Measurements from ENCODE around the gene SUB1. TPM values are rescaled to one million over a fixed set of nuclear protein-coding genes. Genes with fewer than 3 reads are reported as not detected.
A peak's percentile ranks its signal among the peaks of the same experiment; 100 is the strongest.
"Not testable (repeated sequence)": the region's sequence is repeated elsewhere in the genome, so short reads cannot be mapped to it uniquely, and the experiment has no call there.

Gene SUB1
- total RNA-seq, 1 donor = 115 TPM

DNA sequence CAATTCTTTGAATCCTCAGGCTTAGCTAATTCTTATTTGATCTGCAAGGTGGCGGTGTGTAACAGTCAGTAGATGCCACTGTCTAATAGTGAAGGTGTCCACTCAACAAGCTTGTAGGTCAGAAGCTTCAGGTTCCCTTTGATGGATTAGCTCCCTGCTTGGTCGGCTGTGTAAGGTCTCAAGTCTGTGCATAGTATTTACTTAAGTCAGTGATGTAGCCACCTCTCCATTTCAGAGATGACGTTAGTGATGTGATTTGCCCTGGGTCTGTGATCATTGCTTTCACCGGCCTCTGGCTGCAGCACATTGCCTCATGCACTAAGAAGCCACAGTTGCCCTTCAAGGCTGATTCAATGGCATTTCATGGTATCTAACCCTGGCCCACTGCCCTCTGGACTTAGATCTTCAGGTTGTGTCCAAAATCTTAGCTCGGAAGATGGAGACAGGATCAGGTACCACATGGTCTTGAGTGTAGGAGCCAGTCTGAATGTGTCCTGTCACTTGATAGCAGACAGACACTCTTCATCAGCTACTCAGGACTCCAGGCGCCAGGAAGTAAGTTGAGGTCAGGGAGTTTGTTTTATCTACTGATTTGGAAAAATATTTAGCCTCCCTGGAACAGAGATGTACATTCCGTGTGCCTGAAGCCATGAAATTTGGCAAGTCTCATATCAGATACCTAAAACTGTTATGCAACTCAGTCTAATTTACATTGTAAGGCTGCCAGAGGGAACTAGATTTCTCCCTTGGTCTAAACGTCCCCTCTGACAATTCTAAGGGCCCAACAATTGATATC is 42.9 kb downstream of the SUB1 start:
- no peaks in the 10 kb centered on the region for H3K36me3 ChIP-seq (ENCODE audit: insufficient read depth, low read length)
- H3K27ac ChIP-seq (ENCODE audit: low read depth, low read length) = no peak overlapping the region
- H3K27me3 ChIP-seq (ENCODE audit: insufficient read depth, low read length) = no peaks in the 10 kb centered on the region
- H3K9me3 ChIP-seq (ENCODE audit: low read depth, low read length) = no peaks in the 10 kb centered on the region
- no peaks in the 10 kb centered on the region for H4K20me1 ChIP-seq (ENCODE audit: insufficient read depth, low read length)
- no peak overlapping the region for H3K4me3 ChIP-seq (ENCODE audit: insufficient read depth, low read length)
- H3K4me1 ChIP-seq (ENCODE audit: insufficient read depth, low read length) = peaks cover 11% of the 10 kb centered on the region
- H3K79me2 ChIP-seq (ENCODE audit: insufficient read depth, low read length) = no peaks in the 10 kb centered on the region
- peak; percentile 74 for DNase-seq (ENCODE audit: insufficient read length, low spot score, missing footprints)
- TF ChIP-seq, protein P1, sequence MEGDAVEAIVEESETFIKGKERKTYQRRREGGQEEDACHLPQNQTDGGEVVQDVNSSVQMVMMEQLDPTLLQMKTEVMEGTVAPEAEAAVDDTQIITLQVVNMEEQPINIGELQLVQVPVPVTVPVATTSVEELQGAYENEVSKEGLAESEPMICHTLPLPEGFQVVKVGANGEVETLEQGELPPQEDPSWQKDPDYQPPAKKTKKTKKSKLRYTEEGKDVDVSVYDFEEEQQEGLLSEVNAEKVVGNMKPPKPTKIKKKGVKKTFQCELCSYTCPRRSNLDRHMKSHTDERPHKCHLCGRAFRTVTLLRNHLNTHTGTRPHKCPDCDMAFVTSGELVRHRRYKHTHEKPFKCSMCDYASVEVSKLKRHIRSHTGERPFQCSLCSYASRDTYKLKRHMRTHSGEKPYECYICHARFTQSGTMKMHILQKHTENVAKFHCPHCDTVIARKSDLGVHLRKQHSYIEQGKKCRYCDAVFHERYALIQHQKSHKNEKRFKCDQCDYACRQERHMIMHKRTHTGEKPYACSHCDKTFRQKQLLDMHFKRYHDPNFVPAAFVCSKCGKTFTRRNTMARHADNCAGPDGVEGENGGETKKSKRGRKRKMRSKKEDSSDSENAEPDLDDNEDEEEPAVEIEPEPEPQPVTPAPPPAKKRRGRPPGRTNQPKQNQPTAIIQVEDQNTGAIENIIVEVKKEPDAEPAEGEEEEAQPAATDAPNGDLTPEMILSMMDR (IDR thresholded peaks at IDR 0.05; ENCODE audit: extremely low read depth, low read depth, low read length) = no peak
- no peak overlapping the region for H2AFZ ChIP-seq (ENCODE audit: low read length)
- H3K4me2 ChIP-seq (ENCODE audit: insufficient read depth, low read length) = no peak overlapping the region

DNA sequence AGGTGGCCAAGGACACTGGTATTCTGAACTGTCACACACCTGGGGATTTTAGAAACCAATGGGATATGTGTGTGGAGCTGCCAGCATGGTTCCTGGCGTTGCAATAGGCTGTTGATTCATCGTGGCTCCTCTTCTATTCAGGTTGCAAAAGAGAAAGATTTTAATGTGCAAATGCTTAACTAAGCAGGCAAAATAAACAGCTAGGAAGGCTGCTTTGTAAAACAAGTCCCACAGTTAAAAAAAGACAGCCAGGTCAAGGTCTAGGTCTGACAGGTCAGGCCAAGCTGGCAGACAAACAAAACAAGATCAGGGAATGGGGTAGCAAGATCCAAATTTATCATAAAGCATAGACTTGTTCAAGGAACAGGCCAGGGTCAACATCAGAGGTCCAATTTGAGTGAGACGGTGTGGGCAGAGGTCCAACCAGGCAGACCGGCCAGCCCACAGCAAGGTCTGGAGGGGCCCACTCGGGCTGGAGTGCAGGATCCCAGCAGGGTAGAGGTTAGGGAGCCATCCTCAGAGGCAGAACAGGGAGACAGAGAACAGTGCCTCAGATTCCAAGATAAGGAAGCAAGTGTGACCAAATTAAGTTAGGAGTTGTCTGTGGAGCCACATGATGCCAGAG is 45.6 kb downstream of the SUB1 start:
- no peak for DNase-seq (ENCODE audit: insufficient read length, low spot score, missing footprints)
- H3K4me2 ChIP-seq (ENCODE audit: insufficient read depth, low read length) = no peak overlapping the region
- no peak overlapping the region for H3K4me3 ChIP-seq (ENCODE audit: insufficient read depth, low read length)
- H3K79me2 ChIP-seq (ENCODE audit: insufficient read depth, low read length) = no peaks in the 10 kb centered on the region
- peaks cover 11% of the 10 kb centered on the region for H3K4me1 ChIP-seq (ENCODE audit: insufficient read depth, low read length)
- no peak overlapping the region for H3K27ac ChIP-seq (ENCODE audit: low read depth, low read length)
- TF ChIP-seq, protein P1 (IDR thresholded peaks at IDR 0.05; ENCODE audit: extremely low read depth, low read depth, low read length) = no peak
- no peaks in the 10 kb centered on the region for H3K27me3 ChIP-seq (ENCODE audit: insufficient read depth, low read length)
- H3K36me3 ChIP-seq (ENCODE audit: insufficient read depth, low read length) = no peaks in the 10 kb centered on the region
- no peak overlapping the region for H2AFZ ChIP-seq (ENCODE audit: low read length)
- no peaks in the 10 kb centered on the region for H4K20me1 ChIP-seq (ENCODE audit: insufficient read depth, low read length)
- no peaks in the 10 kb centered on the region for H3K9me3 ChIP-seq (ENCODE audit: low read depth, low read length)

DNA sequence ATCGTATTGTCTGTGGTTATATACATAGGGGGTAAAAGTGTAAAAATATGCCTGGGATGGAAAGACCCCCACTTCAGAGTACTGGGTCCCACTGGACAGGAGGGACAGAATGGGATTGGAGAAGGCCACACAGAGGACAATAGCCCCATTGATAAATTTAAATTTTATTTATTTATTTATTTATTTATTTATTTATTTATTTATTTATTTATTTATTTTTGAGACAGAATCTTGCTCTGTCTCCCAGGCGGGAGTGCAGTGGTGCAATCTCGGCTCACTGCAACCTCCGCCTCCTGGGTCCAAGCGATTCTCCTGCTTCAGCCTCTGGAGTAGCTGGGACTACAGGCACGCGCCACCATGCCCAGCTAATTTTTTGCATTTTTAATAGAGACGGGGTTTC is 47.7 kb downstream of the SUB1 start:
- H2AFZ ChIP-seq (ENCODE audit: low read length); H3K27me3 ChIP-seq (ENCODE audit: insufficient read depth, low read length); H3K4me2 ChIP-seq (ENCODE audit: insufficient read depth, low read length); H3K4me1 ChIP-seq (ENCODE audit: insufficient read depth, low read length); DNase-seq (ENCODE audit: insufficient read length, low spot score, missing footprints); H4K20me1 ChIP-seq (ENCODE audit: insufficient read depth, low read length); H3K79me2 ChIP-seq (ENCODE audit: insufficient read depth, low read length); H3K27ac ChIP-seq (ENCODE audit: low read depth, low read length); H3K9me3 ChIP-seq (ENCODE audit: low read depth, low read length); H3K36me3 ChIP-seq (ENCODE audit: insufficient read depth, low read length); H3K4me3 ChIP-seq (ENCODE audit: insufficient read depth, low read length): not testable (repeated sequence)

DNA sequence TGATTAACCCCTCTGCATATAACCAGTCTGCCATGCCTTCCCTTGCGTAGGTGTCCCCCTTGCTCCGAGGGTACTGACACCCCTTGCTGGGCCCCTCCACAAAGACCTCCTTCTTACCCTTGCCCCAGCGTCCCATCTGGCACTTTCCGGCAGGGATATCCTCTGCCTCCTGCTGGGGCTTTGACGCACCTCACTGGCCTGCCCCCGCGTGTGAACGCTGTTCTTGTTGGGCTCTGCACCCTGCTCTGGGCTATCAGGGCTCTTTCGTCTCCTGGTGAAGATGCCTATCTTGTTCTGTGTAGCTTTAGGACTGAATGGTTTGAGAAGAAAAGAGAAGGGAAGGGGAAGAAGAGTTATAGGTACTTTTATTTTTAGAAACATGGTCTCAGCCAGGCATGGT is 53.0 kb downstream of the SUB1 start:
- Histone ChIP-seq H2AFZ (ENCODE audit: low read length) (no peak overlapping the region), H3K4me2 (ENCODE audit: insufficient read depth, low read length) (no peak overlapping the region), H3K9me3 (ENCODE audit: low read depth, low read length) (no peaks in the 10 kb centered on the region), H3K4me3 (ENCODE audit: insufficient read depth, low read length) (no peak overlapping the region), H3K4me1 (ENCODE audit: insufficient read depth, low read length) (peaks cover 19% of the 10 kb centered on the region), H3K27ac (ENCODE audit: low read depth, low read length) (no peak overlapping the region), H3K27me3 (ENCODE audit: insufficient read depth, low read length) (no peaks in the 10 kb centered on the region), H4K20me1 (ENCODE audit: insufficient read depth, low read length) (no peaks in the 10 kb centered on the region), H3K36me3 (ENCODE audit: insufficient read depth, low read length) (no peaks in the 10 kb centered on the region), H3K79me2 (ENCODE audit: insufficient read depth, low read length) (no peaks in the 10 kb centered on the region)
- DNase-seq (ENCODE audit: insufficient read length, low spot score, missing footprints) = no peak
- TF ChIP-seq, protein P1 (IDR thresholded peaks at IDR 0.05; ENCODE audit: extremely low read depth, low read depth, low read length) = no peak
